ENCODE results near the gene AKR1B1. TPM values are rescaled to one million over a fixed set of nuclear protein-coding genes. Genes with fewer than 3 reads are reported as not detected.

AKR1B1 gene
- total RNA-seq, 4 donors from 2014 or later, result 10.8 to 69.3 (median 40.8) TPM

- H3K9me3 ChIP-seq, result no peaks in the 10 kb centered on the region
- no peak for TF ChIP-seq POLR2A (IDR thresholded peaks at IDR 0.05)
- TF ChIP-seq, protein P1, sequence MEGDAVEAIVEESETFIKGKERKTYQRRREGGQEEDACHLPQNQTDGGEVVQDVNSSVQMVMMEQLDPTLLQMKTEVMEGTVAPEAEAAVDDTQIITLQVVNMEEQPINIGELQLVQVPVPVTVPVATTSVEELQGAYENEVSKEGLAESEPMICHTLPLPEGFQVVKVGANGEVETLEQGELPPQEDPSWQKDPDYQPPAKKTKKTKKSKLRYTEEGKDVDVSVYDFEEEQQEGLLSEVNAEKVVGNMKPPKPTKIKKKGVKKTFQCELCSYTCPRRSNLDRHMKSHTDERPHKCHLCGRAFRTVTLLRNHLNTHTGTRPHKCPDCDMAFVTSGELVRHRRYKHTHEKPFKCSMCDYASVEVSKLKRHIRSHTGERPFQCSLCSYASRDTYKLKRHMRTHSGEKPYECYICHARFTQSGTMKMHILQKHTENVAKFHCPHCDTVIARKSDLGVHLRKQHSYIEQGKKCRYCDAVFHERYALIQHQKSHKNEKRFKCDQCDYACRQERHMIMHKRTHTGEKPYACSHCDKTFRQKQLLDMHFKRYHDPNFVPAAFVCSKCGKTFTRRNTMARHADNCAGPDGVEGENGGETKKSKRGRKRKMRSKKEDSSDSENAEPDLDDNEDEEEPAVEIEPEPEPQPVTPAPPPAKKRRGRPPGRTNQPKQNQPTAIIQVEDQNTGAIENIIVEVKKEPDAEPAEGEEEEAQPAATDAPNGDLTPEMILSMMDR (IDR thresholded peaks at IDR 0.05), result no peak
- no peaks in the 10 kb centered on the region for H3K36me3 ChIP-seq
- DNase-seq, result no peak
- H3K27me3 ChIP-seq, result no peaks in the 10 kb centered on the region
- H3K27ac ChIP-seq, result no peak overlapping the region
- H3K4me1 ChIP-seq, result no peaks in the 10 kb centered on the region
- no peak overlapping the region for H3K4me3 ChIP-seq
- intact Hi-C loops (cut with DNase I; ENCODE audit: low total_unique reads), result loop anchor here (5.0 kb wide), 1 partner anchor 1651 kb away; no protein-coding TSS in a partner anchor
Measured at GRCh38 chr7:134483296-134483695, 24.4 kb upstream of the AKR1B1 start.

GRCh38 chr7:134482858-134483257, 24.0 kb upstream of the AKR1B1 start:
- DNase-seq, result no peak
- Histone ChIP-seq H3K36me3 (no peaks in the 10 kb centered on the region), H3K27me3 (no peaks in the 10 kb centered on the region), H3K9me3 (no peaks in the 10 kb centered on the region), H3K4me3 (no peak overlapping the region), H3K27ac (no peak overlapping the region), H3K4me1 (no peaks in the 10 kb centered on the region)
- intact Hi-C loops (cut with DNase I; ENCODE audit: low total_unique reads), result loop anchor here (5.0 kb wide), 1 partner anchor 1651 kb away; no protein-coding TSS in a partner anchor
- no peak for TF ChIP-seq POLR2A (IDR thresholded peaks at IDR 0.05)
- TF ChIP-seq, protein P1 (IDR thresholded peaks at IDR 0.05), result no peak

GRCh38 chr7:134481167-134481566, 22.3 kb upstream of the AKR1B1 start:
- Histone ChIP-seq H3K9me3 (no peaks in the 10 kb centered on the region), H3K27me3 (no peaks in the 10 kb centered on the region), H3K4me3 (no peak overlapping the region), H3K36me3 (no peaks in the 10 kb centered on the region), H3K4me1 (no peaks in the 10 kb centered on the region), H3K27ac (no peak overlapping the region)
- DNase-seq, result no peak
- intact Hi-C loops (cut with DNase I; ENCODE audit: low total_unique reads), result loop anchor here (5.0 kb wide), 1 partner anchor 1649 kb away; no protein-coding TSS in a partner anchor
- TF ChIP-seq, protein P1 (IDR thresholded peaks at IDR 0.05), result no peak
- no peak for TF ChIP-seq POLR2A (IDR thresholded peaks at IDR 0.05)

DNA sequence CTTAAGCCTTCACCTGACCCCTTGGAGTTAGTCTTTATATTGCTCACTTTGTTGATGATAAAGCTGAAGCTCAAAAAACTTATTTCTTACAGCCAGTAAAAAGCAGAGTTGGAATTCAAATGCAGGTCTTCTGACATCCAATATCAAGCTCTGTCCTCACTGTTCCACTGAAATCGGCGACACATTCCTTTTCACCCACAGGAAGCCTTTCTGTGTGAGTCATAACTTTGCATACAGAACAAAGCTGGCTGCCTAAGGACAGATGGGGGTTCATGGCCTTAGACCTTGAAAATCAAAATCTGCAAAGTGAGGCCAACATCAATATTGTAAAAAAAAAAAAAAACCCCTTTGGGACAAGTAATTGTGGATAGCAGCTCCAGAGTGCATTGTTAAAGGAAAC, 21.8 kb upstream of the AKR1B1 start:
- Histone ChIP-seq H3K9me3 (no peaks in the 10 kb centered on the region), H3K27ac (no peak overlapping the region), H3K27me3 (no peaks in the 10 kb centered on the region), H3K4me1 (no peaks in the 10 kb centered on the region), H3K4me3 (no peak overlapping the region), H3K36me3 (no peaks in the 10 kb centered on the region)
- TF ChIP-seq, protein P1 (IDR thresholded peaks at IDR 0.05), result no peak
- intact Hi-C loops (cut with DNase I; ENCODE audit: low total_unique reads), result loop anchor here (5.0 kb wide), 1 partner anchor 1648 kb away; no protein-coding TSS in a partner anchor
- no peak for DNase-seq

DNA sequence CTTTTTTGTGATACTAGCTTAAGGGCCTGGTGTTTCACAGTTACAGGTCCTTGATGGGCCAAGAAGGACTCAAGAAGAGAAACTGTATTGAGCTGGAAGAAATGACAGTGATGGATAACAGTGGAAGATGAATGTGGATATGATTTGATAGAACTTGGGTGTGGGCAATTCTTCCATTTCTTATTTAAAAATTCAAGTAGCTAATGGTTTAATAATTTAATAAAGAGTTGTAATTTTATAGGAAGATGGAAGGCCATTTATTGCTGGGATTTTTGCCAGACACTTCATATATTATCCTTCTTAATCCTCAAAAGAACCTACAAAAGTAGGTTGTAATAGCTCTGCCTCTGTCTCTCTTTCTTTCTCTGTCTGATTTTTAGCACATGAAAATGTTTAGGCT, 21.3 kb upstream of the AKR1B1 start:
- intact Hi-C loops (cut with DNase I; ENCODE audit: low total_unique reads), result loop anchor here (5.0 kb wide), 1 partner anchor 1648 kb away; no protein-coding TSS in a partner anchor
- Histone ChIP-seq H3K27ac (no peak overlapping the region), H3K4me3 (no peak overlapping the region), H3K9me3 (no peaks in the 10 kb centered on the region), H3K27me3 (no peaks in the 10 kb centered on the region), H3K36me3 (no peaks in the 10 kb centered on the region), H3K4me1 (no peaks in the 10 kb centered on the region)
- no peak for DNase-seq
- TF ChIP-seq POLR2A (IDR thresholded peaks at IDR 0.05), result no peak

- H3K27ac ChIP-seq, result no peak overlapping the region
- H3K36me3 ChIP-seq, result no peaks in the 10 kb centered on the region
- no peak overlapping the region for H3K4me3 ChIP-seq
- no peaks in the 10 kb centered on the region for H3K9me3 ChIP-seq
- TF ChIP-seq POLR2A (IDR thresholded peaks at IDR 0.05), result no peak
- TF ChIP-seq, protein P1 (IDR thresholded peaks at IDR 0.05), result no peak
- DNase-seq, result no peak
- H3K4me1 ChIP-seq, result no peaks in the 10 kb centered on the region
- intact Hi-C loops (cut with DNase I; ENCODE audit: low total_unique reads), result no loop called here
- H3K27me3 ChIP-seq, result no peaks in the 10 kb centered on the region
Measured at GRCh38 chr7:134478707-134479106, 19.8 kb upstream of the AKR1B1 start.
